Keratinocyte (primary cell): ENCODE data around the gene GPAM.

Experiments used
- EZH2 ChIP-seq: IDR thresholded peaks from one replicate; pipeline ENCODE4 v1.6.1; 2012; ENCODE audit warnings: inconsistent platforms, mild to moderate bottlenecking, low read length, moderate library complexity
- TF ChIP-seq, protein P1 (sequence below), 3 experiments: IDR thresholded peaks in 1 of 3; conservative IDR thresholded peaks in 1 of 3; optimal IDR thresholded peaks in 1 of 3; 2 replicates in 2 of 3; 3 replicates in 1 of 3; pipeline versions ENCODE3 to v1.5.1; 2011; ENCODE audit warnings: low read length in 3 of 3, mild to moderate bottlenecking in 3 of 3, moderate library complexity in 2 of 3, control low read depth in 1 of 3, inconsistent platforms in 1 of 3; ENCODE audit not compliant: insufficient read depth in 2 of 3; ENCODE audit errors: extremely low read depth in 1 of 3

DNA sequence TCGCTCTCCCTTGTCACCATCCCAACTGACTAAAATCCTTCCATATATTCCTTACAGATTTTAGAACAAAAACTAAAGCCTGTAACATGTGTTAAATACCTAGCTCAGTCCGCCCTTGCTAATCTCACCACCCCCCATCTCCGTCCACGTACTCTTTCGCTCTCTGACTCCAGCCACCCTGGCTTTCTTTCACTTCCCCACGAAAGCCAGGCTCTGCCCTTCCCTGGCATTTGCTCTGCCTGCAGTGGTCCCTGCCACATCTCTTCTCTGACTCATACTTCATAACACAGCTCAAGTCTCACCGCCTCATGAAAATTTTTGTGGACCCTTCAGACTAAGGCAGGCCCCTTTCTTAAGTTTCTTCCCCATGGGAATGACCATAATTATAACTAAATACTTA, 11.7 kb upstream of the GPAM start:
- TF ChIP-seq, protein P1, sequence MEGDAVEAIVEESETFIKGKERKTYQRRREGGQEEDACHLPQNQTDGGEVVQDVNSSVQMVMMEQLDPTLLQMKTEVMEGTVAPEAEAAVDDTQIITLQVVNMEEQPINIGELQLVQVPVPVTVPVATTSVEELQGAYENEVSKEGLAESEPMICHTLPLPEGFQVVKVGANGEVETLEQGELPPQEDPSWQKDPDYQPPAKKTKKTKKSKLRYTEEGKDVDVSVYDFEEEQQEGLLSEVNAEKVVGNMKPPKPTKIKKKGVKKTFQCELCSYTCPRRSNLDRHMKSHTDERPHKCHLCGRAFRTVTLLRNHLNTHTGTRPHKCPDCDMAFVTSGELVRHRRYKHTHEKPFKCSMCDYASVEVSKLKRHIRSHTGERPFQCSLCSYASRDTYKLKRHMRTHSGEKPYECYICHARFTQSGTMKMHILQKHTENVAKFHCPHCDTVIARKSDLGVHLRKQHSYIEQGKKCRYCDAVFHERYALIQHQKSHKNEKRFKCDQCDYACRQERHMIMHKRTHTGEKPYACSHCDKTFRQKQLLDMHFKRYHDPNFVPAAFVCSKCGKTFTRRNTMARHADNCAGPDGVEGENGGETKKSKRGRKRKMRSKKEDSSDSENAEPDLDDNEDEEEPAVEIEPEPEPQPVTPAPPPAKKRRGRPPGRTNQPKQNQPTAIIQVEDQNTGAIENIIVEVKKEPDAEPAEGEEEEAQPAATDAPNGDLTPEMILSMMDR (optimal IDR thresholded peaks at IDR 0.05 in 1 of 3, IDR thresholded peaks at IDR 0.05 in 1 of 3, conservative IDR thresholded peaks at IDR 0.05 in 1 of 3; ENCODE audit: extremely low read depth in 1 of 3, insufficient read depth in 2 of 3, low read length in 3 of 3): no peak
- no peak for TF ChIP-seq EZH2
